Mucosa of descending colon (tissue), 3 donors: ENCODE results near the gene C18orf32. TPM values are rescaled to one million over a fixed set of nuclear protein-coding genes. Genes with fewer than 3 reads are reported as not detected.

Experiments used
- ATAC-seq: fragments of 200-7000 bp; cut with Tn5 transposase; one replicate; pipeline ENCODE4 v1.9.1; 2020; ENCODE audit warnings: mild to moderate bottlenecking, moderate library complexity
- DNase-seq, 3 donors: peaks; one replicate each; pipeline ENCODE4 v3.0.0-alpha.2; 2020
- H3K36me3 ChIP-seq: fragments of 200-600 bp; one replicate; pipeline ENCODE4 v1.8.0; 2021; ENCODE audit warnings: low read depth, mild to moderate bottlenecking
- H3K4me1 ChIP-seq: fragments of 200-600 bp; one replicate; pipeline ENCODE4 v1.8.0; 2021; ENCODE audit warnings: low read depth, mild to moderate bottlenecking
- H3K4me3 ChIP-seq: fragments of 200-600 bp; one replicate; pipeline ENCODE4 v1.8.0; 2021; ENCODE audit warnings: mild to moderate bottlenecking
- H3K9me3 ChIP-seq: fragments of 200-600 bp; one replicate; pipeline ENCODE4 v1.8.0; 2021; ENCODE audit warnings: mild to moderate bottlenecking
- intact Hi-C, 2 donors: fragments of 100-400 bp; cut with DNase I in 1 of 2; cut with micrococcal nuclease in 1 of 2; formaldehyde crosslinking; loops; one replicate each; pipeline versions ENCODE4 v1.11.0 to v1.11.1; 2022; cut with DNase I, micrococcal nuclease
- total RNA-seq, 3 donors: library from RNA; stranded (reverse); fragmentation: NEBNext Ultra II Directional in 2 of 3; extraction: Animal tissue kit (Norgen Biotek cat#: 25700) in 2 of 3; gene quantifications; one replicate each; pipeline versions ENCODE4 v1.2.1 to v1.2.4, GENCODE V29; 2021 to 2023
- TF ChIP-seq, protein P1 (sequence below): fragments of 200-600 bp; IDR thresholded peaks from one replicate; pipeline ENCODE4 v1.8.0; 2022; ENCODE audit warnings: antibody characterized with exemption, mild to moderate bottlenecking
- donor health status: DM: no; HTN: no; CAD: no; lungs with moderate emphysema.
- donor health status: DM: no; HTN: no; CAD: no.
- donor health status: DM: no; HTN: yes; CAD: no.

Gene C18orf32
- total RNA-seq, 3 donors from 2014 or later, result 48.9 to 61.7 (median 57.8) TPM

- intact Hi-C loops, result no loop called here
- DNase-seq, result no peak
- Histone ChIP-seq H3K4me1 (no peaks in the 10 kb centered on the region), H3K36me3 (no peaks in the 10 kb centered on the region), H3K9me3 (no peaks in the 10 kb centered on the region), H3K4me3 (no peak overlapping the region)
- no peak for ATAC-seq
- TF ChIP-seq, protein P1, sequence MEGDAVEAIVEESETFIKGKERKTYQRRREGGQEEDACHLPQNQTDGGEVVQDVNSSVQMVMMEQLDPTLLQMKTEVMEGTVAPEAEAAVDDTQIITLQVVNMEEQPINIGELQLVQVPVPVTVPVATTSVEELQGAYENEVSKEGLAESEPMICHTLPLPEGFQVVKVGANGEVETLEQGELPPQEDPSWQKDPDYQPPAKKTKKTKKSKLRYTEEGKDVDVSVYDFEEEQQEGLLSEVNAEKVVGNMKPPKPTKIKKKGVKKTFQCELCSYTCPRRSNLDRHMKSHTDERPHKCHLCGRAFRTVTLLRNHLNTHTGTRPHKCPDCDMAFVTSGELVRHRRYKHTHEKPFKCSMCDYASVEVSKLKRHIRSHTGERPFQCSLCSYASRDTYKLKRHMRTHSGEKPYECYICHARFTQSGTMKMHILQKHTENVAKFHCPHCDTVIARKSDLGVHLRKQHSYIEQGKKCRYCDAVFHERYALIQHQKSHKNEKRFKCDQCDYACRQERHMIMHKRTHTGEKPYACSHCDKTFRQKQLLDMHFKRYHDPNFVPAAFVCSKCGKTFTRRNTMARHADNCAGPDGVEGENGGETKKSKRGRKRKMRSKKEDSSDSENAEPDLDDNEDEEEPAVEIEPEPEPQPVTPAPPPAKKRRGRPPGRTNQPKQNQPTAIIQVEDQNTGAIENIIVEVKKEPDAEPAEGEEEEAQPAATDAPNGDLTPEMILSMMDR, result no peak
These were observed 15.5 kb downstream of the C18orf32 start for GRCh38 chr18:49471532-49471931.

DNA sequence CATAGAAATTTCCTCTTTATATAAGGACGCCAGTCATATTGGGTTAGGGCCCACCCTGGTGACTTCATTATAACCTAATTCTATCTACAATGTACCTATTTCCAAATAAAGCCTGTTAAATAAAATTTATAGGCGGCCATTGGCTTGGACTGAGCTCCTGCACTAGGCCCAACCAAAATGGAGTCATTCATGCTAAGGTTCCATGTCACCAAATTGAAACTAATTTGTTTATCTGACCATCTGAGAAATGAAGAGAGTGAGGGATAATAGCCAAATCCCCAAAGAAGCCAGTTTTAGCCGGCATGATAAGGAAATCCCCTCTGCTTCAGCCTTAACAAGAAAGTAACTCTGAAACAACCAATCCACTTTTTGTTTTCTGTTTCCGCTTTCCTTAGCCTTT lies 19.4 kb downstream of the C18orf32 start:
- Histone ChIP-seq H3K9me3 (no peaks in the 10 kb centered on the region), H3K4me1 (no peaks in the 10 kb centered on the region), H3K4me3 (no peak overlapping the region), H3K36me3 (no peaks in the 10 kb centered on the region)
- intact Hi-C loops, result no loop called here
- TF ChIP-seq, protein P1, result no peak
- no peak for ATAC-seq
- no peak for DNase-seq

DNA sequence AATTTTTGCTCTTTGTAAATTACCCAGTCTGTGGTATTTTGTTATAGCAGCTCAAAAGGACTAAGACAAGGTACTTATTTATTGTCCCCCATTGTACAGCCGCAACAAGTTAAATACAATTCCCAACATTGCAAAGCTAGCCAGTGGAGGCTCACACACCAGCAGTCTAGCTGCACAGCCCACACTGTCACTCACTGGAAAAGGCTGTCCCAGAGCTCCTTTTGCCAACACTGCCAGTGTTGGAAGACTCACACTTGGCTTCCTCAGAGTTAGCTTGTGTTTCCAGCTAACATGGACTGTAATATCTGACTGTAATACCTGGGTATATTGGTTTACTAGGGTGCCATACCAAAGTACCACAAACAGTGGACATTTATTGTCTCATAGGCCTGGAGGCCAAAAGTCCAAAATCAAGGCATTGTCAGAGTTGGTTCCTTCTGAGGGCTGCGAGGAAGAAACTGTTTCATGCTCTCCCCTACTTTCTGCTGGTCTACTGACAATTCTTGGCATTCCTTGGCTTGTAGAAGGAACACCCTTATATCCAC lies 19.9 kb downstream of the C18orf32 start:
- TF ChIP-seq, protein P1, result no peak
- Histone ChIP-seq H3K9me3 (no peaks in the 10 kb centered on the region), H3K36me3 (no peaks in the 10 kb centered on the region), H3K4me3 (no peak overlapping the region), H3K4me1 (no peaks in the 10 kb centered on the region)
- DNase-seq, result no peak
- peak; percentile 64 for ATAC-seq
- intact Hi-C loops, result no loop called here

DNA sequence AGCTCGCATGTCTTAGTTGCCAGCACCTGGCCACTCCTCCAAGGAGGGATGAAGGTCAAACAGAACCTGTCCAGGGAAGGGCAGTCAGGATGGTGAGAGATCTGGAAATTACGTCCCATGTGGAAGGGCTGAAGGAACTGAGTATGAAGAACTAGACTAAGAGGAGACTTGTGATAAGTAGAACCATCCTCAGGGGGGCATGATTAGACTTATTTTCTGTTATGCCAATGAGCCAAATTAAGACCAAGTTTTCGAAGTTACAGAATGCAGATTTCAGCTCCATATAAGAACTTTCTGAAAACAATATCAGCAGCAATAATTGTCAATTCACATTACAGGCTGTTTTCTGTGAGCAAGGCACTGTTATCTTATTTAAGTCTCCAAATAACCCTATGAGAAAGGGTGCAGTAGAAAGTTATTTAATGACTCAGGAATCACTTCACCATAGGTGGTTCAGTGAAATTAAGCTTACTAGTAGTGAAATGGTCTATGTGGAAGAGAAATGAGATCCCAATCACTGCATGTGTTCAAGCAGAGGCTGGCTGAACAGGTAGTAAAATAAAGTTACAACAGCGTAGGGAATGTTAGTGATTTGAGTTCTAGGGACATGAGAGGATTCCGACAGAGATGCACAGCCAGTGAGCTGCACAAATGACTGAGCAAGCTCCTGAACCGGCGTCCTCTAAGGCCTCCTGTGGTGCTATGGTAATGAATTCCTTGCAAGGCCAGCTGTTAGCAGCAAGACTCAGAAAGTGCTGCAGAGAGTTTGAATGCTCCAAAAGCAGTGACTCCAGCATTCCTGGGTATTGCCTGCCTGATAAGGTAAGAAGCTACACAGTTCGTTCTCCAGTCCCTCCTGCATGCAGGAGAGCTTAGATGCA lies 22.1 kb downstream of the C18orf32 start:
- TF ChIP-seq, protein P1, result no peak
- H3K36me3 ChIP-seq, result no peaks in the 10 kb centered on the region
- no peak for ATAC-seq
- no peaks in the 10 kb centered on the region for H3K9me3 ChIP-seq
- no peak for DNase-seq
- H3K4me3 ChIP-seq, result no peak overlapping the region
- H3K4me1 ChIP-seq, result peaks cover 4% of the 10 kb centered on the region
- intact Hi-C loops, result no loop called here

GRCh38 chr18:49461602-49461977 lies 25.4 kb downstream of the C18orf32 start:
- no peaks in the 10 kb centered on the region for H3K36me3 ChIP-seq

More at GRCh38 chr18:49461602-49461977, 25.4 kb downstream of the C18orf32 start:
- Histone ChIP-seq H3K4me3 (no peak overlapping the region), H3K9me3 (no peaks in the 10 kb centered on the region), H3K4me1 (peaks cover 10% of the 10 kb centered on the region)
- intact Hi-C loops, result no loop called here
- ATAC-seq, result no peak
- DNase-seq, result no peak
- TF ChIP-seq, protein P1, result no peak
